NCI-H128 (cell line): ENCODE results near the gene GMCL1.
A peak's percentile ranks its signal among the peaks of the same experiment; 100 is the strongest.
"Not testable (repeated sequence)": the region's sequence is repeated elsewhere in the genome, so short reads cannot be mapped to it uniquely, and the experiment has no call there.

Experiments
- DNase-seq: peaks from one replicate; lab custom pipeline; 2025; ENCODE audit not compliant: unreplicated experiment; lab: John Stamatoyannopoulos, UW

GMCL1 gene

DNA sequence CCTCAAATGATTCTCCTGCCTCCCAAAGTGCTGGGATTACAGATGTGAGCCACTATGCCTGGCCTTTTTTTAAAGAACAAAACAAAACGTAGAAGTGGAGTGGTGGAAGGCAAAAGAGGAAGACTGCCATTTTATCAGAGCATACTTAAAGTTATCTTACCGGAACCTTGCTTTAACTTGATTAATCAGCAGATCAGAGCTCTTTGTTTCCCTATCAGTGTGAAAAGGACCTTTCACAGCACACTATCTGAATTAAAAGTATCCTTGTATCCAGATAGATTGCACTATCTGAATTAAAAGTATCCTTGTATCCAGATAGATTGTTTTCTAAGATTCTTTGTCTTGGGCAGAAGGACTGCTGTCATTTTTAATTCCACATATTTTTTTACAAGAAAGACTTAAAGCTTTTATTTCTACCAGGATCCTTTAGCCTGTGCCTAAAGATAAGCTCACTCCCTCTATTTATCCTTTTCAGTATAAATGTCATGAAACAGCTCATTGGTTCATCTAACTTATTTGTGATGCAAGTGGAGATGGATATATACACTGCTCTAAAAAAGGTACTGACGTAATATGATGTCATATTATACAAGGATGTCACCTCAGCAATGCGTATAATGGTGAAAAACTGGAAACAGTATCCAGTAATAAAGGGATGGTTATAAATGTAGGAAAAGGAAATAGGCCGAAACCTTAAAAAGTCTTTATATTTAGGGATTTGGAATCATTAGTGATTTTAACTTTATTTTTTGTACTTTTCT, 17.8 kb downstream of the GMCL1 start:
- DNase-seq: no peak

DNA sequence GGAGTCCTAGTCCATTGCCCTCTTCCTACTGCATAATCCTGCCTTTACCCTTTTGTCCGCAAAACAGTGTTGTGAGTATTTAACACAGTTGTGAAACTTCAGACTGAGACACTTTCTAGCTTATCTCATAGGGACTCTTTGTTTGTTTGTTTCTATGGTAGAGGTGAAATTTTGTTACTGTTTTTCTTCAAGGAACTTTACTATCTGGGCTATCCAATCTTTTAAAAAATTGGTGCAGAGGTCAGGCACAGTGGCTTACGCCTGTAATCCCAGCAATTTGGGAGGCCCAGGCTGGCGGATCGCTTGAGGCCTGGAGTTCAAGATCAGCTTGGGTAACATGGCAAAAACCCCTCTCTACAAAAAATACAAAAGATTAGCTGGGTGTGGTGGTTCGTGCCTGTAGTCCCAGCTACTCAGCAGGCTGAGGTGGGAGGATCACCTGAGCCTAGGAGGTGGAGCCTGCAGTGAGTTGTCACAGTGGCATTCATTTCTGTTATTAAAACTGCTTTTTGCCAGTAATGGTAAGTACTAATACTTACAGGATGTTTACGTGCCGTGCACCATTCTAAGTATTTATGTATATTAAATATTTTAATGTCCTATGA, 18.8 kb downstream of the GMCL1 start:
- DNase-seq: no peak

DNA sequence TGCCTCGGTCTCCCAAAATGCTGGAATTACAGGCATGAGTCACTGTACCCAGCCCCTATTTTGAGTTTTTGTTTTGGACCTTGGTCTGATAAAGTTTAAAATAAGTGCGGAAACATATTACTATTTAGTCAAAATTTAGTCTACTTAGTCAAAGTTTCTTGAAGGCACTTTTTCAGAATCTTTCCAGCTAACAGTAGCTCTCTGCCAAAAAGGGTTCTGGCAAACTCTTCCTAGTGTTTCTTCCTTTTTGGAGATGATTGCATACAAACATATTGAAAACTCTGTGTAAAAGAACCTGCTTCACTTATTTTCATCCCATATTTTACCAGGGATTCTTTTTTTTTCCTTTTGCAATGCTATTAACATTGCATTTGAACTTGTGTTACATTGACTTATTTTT, 28.8 kb downstream of the GMCL1 start:
- DNase-seq: no peak

DNA sequence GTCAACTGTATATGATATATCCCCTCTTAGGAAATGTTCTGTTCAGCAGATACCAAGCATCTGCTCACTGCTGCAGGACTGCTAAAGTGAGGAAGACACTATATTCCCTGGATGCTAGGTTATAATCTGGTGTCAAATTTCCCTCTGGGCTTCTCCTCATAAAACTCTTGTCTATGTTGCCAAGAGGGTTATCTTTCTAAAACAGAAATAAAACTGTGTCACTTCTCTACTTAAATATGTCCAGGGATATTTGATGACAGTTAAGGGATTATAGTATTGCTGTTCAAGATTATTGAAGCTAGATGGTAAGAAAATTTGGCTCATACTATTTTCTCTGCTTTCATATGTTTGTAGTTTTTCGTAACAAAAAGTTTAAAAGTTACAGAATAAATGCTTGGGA, 33.8 kb downstream of the GMCL1 start:
- DNase-seq: no peak

DNA sequence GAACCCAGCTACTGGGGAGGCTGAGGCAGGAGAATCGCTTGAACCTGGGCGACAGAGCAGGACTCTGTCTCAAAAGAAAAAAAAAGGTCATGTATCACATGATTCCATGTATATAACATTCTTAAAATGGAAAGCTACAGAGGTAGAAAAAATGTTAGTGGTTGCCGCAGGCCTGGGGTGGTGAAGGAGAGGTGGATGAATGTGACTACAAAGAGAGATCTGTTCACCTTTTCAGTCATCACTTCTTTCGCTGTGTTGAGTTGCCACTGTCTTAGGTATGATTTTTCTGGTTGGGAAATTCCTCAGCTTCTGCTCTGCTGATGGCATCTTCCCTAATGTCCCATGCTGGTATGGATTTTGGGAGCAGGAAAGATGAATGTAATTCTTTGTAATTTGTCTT, 59.0 kb downstream of the GMCL1 start:
- no peak for DNase-seq

DNA sequence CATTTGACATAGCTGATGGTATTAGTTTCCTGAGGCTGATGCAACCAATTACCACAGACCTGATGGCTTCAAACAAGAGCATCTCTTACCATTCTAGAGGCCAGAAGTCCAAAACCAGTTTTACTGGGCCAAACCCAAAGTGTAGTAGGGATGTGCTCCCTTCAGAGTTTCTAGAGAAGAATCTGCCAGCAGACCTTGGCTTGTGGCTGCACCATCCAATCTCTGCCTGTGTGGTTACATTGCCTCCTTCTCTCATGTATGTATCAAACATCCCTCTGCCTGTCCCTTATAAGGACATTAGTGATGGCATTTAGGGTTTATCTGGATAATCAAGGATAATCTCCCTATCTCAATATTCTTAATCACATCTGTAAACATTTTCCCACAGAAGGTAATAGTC, 59.8 kb downstream of the GMCL1 start:
- no peak for DNase-seq

DNA sequence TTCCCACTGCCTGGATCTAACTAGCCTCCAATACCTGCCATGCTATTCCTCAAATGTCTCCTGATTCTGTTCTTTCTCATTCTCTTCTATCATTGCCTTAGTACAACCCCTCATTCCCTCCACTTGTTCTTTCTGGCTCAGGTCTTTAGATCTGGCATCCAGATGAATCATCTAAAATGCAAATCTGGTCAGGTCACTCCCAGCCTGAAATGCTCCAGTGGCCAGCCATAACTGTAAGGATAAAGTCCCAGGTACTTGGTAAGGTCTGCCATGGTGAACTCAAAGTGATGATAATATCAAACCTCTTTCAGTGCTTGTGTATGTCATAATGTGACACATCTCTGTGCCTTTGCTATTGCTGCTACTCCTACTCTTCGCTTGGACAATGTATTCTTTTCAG, 61.4 kb downstream of the GMCL1 start:
- no peak for DNase-seq

DNA sequence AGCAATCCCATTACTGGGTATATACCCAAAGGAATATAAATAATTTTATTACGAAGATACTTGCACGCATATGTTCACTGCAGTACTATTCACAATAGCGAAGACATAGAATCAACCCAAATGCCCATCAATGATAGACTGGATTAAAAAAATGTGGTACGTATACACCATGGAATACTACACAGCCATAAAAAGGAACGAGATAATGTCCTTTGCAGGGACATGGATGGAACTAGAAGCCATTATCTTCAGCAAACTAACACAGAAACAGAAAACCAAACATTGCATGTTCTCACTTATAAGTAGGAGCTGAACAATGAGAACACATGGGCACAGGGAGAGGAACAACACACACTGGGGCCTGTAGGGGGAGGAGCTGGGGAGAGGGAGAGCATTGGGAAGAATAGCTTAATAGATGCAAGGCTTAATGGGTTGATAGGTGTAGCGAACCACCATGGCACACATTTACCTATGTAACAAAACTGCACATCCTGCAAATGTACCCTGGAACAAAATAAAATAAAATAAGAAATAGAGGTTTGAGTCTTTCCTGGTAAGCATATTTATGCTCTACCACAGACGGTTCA, 63.5 kb downstream of the GMCL1 start:
- not testable (repeated sequence) for DNase-seq

DNA sequence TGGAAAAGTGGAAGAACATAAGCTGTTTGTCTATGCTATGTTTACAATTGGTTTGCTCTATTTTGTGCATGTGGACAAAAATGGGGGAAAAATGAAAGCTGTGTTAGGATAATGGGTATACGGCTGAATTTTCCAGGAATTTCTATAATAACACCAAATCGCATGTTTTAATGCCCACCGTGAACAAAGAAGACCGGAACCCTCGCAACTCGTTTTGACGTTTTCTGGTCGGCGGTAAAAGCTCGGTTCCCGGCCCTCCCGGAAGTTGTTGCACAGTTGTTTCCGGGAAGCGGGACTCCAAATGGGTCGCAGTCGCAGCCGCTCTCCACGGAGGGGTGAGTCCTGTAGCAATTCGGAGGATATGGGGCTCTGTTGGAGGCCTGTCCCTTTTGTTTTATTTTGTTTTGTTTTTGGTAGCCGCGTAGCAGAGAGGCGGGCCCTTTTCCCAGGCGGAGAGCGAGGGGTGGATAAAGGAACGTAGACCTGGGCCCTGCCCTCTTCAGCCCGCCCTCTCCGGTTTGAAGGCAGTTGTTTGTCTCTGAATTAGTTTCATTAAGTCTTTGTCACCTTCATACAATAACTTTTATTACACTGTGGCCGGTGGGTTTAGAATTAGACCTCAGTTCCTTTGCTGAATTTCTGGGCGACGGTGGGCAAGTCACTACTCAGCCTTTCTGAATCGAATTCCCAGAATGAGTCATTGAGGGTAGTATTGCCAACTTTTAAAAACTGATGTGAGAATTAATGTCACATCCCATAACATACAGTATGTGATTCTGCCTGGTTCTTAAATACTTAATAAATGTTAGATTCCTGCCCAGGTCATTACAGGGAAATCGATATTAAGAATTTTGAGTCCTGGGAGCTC, 64.5 kb downstream of the GMCL1 start, which contains the start of gene SNRNP27:
SNRNP27 (plus strand) TSS at position 273 of the 868 bp plus-strand sequence; CDS start at position 302, 29 bp downstream.
- DNase-seq: peak; percentile 61

DNA sequence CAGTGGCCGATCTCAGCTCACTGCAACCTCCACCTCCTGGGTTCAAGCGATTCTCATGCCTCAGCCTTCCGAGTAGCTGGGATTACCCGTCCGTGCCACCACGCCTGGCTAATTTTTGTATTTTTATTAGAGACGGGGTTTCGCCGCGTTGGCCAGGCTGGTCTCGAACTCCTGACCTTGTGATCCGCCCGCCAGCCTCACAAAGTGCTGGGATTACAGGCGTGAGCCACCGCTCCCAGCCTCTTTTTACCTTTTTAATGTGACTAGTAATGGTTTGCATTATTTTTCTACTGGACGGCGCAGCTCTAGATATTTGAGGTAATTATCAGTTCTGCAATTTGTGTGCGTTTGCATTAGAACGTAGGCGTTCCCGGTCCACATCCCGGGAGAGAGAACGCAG, 65.3 kb downstream of the GMCL1 start:
- not testable (repeated sequence) for DNase-seq

DNA sequence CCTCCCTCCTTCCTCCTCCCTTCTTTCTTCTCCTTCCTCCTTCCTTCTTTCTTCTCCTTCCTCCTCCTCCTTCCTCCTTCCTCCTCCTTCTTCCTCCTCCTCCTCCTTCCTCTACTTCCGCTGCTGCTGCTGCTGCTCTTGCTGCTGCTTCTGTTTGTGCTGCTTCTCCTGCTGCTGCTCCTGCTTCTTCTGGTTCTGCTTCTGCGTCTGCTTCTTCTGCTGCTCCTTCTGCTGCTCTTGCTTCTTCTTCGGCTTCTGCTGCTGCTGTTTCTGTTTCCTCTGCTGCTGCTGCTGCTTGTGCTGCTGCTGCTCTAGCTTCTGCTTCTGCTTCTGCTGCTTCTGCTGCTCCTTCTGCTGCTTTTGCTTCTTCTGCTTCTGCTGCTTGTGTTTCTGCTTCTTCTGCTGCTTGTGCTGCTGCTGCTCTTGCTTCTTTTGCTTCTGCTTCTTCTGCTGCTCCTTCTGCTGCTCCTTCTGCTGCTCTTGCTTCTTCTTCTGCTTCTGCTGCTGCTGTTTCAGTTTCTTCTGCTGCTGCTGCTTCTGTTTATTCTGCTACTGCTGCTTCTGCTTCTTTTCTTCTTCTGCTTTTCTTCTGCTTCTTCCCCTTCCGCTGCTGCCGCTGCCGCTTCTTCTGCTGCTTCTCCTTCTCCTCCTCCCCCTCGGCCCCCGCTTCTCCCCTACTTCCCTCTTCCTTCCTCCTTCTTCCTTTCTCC, 72.9 kb downstream of the GMCL1 start:
- DNase-seq: no peak

DNA sequence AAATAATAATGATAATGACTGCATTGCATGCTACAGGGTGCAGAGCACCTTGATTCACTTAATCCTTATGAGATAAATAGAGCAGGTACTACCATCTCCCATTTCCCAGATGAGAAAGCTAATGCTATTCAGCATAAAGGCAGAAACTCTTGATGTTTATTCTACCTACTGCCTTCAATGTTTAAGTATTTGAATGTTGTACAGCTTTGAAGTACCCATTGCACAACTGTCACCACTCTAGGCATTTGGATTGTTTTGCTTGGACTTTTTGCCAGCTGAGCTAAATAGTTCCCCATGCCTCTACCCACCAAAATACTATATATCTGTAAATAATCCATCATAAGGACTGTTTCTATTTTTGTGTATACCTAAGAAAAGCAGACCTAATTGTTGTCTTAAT, 77.8 kb downstream of the GMCL1 start:
- DNase-seq: no peak

DNA sequence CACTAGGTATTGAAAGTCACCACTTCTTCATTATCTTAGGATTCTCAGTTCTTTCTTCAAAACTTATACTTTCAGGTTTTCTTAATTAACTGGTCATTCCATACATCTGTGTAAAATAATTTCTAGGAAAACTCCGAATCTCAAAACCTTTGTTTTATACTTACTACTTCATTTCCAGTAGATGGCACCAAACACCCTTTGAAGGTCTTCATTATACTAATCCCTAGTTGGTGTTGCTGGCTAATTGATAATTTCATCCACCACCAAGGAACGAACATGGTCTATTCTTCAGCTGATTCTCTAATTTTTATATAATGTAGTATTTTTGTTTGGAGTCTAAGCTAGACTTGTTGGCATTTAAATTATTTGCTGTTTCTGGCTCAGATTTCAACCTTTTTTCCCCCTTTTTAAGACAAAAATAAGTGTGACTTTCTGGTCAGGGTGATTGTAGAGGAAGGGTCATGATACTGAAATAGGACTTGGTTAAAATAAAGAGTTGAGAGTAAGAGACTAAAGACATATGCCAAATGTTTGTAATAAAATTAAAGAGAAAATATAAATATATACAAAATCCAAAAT, 82.6 kb downstream of the GMCL1 start:
- DNase-seq: no peak

DNA sequence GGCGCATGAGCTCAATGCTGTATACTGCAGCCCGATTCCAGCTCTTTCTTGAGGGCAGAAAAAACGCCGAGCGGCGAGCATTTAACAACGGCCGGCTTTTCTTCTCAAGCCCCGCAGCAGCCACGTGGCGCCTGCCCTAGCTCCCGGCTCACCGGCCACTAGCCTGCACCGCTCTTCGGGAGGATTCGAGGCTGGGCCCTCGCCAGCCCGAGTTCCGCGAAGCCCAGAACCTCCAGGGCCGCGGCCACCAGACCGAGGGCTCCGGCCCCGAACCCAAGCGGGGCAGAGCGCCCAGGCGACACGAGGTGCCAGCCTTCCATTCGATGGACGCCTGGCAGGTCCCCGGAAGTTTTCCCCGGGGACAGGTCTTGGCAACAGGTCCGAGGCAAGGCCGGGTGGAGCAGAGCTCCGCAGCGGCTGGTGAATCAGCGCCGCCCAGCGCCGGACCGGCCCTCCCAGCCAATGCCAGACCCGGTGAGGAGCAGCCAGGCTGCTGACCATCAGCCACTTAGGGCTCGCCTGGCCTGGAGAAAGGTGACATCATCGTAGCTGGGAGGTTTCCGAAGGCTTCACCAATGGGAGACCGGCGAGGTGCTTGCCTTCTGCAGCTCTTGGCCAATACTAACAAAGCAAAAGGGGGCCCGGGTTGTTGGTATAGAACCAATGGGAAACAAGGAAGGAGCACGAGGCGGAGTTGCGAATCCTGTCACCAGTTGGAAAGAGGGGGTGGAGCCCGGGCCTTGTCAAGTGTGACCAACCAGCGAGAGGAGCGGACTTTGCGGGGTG, 84.9 kb downstream of the GMCL1 start:
- peak; percentile 99 for DNase-seq

DNA sequence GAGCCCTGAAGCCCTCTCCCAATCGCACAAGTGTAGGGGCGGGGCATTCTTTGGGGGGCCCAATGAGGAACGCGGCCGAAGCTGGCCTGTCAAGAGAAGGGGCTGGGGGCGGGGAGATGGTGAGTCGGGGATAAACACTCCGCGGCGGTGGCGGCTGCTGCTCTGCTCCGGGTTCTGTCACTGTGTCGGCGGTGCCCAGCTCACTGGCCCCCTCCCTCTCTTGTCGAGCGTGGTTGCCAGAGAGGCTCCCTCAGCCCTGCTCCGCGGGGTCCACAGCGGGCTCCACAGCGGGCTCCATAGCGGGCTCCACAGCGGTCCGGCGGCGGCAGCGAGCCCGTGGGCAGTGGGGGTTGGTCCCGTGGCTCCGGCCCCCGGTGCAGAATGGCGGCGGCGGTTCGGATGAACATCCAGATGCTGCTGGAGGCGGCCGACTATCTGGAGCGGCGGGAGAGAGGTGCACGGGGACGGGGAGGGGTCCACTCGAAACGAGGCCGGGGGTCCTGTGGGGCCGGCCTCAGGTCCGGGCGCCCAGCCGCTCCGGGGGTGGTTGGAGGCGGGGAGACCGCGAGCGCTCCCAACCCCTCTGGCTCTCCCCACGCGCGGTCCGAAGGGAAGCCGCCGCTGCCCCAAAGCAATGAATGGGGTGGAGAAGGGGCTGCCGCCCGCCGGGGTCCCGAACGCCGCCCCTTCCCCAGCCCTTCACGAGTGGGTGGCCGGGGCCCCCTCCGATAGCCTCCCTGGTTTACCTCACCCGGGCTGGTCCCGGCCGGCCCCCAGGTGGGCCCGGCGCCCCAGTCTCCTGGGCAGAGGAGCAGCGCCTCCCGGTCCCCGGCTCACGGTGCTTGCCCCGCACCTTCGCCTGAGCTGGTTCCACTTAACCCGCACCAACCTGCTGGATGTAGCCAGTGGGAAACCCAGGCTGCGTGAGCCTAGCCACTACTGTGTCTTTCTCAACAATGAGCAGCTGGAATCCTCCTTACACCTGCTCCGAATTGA, 85.8 kb downstream of the GMCL1 start, which contains the start of gene MXD1:
MXD1 (plus strand) TSS at position 160 of the 996 bp plus-strand sequence; CDS start at position 382, 222 bp downstream.
- DNase-seq: no peak

DNA sequence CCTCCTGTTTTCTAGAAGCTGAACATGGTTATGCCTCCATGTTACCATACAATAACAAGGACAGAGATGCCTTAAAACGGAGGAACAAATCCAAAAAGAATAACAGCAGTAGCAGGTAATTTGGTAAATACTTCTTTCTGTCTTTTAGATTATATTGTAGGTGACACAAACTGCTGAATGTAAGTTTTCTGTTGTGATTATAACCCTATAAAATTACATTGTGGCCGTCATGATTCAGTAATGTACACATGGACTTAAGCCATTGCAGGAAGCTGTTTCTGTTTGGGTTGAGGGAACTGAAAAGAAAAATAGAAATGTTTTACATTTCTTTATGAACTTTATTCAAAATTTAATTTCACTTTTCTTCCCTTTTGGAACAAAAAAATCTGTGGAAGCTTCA, 86.6 kb downstream of the GMCL1 start:
- DNase-seq: no peak

DNA sequence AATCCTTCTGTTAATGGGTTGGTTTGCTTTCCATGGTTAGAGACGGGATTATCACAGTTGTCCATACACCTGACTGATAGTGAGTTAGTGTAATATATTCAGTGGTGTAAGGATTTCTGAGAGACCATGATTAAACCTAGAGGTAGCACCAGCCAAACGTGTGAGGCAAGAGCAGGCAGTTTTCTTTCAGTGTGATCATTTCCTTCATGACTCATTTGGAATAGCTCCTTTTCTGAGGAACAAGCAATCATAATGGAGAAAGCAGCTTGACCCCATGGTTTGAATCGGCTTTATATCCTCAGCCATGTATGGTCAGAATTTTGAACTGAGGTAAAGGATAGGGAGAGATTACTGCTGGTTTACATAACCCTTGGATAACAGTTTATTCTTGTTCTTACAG, 88.4 kb downstream of the GMCL1 start:
- DNase-seq: no peak

DNA sequence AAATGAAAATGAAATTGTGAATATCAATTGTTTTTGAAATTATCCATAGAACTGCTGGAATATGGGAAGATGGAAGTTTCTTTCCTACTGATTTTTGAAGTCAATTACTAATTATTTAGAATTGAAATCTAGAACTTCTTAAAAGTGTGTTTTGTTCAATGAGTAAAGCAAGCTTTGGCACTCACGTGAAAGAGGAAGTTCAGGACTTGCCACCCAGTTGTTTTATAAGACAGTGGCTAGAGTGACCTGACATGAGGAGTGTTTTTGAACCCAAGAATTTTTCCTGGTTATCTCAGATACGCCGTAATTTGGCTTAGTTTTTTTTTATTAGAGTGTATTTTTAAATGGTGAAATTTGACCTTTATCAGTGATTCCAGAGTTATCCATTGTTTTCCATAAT, 88.9 kb downstream of the GMCL1 start:
- DNase-seq: no peak
